Measurements from ENCODE around the gene CAMSAP1.
"Not testable (repeated sequence)": the region's sequence is repeated elsewhere in the genome, so short reads cannot be mapped to it uniquely, and the experiment has no call there.

Gene CAMSAP1

GRCh38 chr9:135907431-135908092 is at the start of gene CAMSAP1:
TSS of gene CAMSAP1 (minus strand) at chr9:135907546. CDS start at chr9:135907159, 387 bp downstream.
- H3K36me3 Mint-ChIP-seq (ENCODE audit: low read depth) = peaks cover 78% of the 10 kb centered on the region
- peaks cover 63% of the 10 kb centered on the region for H3K9me3 Mint-ChIP-seq
- peak; percentile 97 for DNase-seq
- peak within 1 kb of the TSS; percentile 81 for H3K27ac Mint-ChIP-seq
- H3K27me3 Mint-ChIP-seq (ENCODE audit: low read depth, poor library complexity) = peaks cover 6% of the 10 kb centered on the region
- H3K4me3 Mint-ChIP-seq = peak within 1 kb of the TSS; percentile 90
- TF ChIP-seq CTCF (IDR thresholded peaks at IDR 0.05) = no peak
- H3K4me1 Mint-ChIP-seq = peaks cover 52% of the 10 kb centered on the region

GRCh38 chr9:135956802-135957174 is 49.4 kb upstream of the CAMSAP1 start:
- Mint-ChIP-seq H3K36me3 (ENCODE audit: low read depth) (peaks cover 15% of the 10 kb centered on the region), H3K4me1 (peaks cover 60% of the 10 kb centered on the region), H3K27me3 (ENCODE audit: low read depth, poor library complexity) (peaks cover 8% of the 10 kb centered on the region), H3K9me3 (no peaks in the 10 kb centered on the region), H3K27ac (no peak overlapping the region), H3K4me3 (no peak overlapping the region)
- no peak for TF ChIP-seq CTCF (IDR thresholded peaks at IDR 0.05)
- no peak for DNase-seq

GRCh38 chr9:135955934-135956801 is 48.8 kb upstream of the CAMSAP1 start:
- peaks cover 56% of the 10 kb centered on the region for H3K4me1 Mint-ChIP-seq
- no peak for DNase-seq
- H3K9me3 Mint-ChIP-seq = no peaks in the 10 kb centered on the region
- H3K27me3 Mint-ChIP-seq (ENCODE audit: low read depth, poor library complexity) = peaks cover 3% of the 10 kb centered on the region
- peaks cover 15% of the 10 kb centered on the region for H3K36me3 Mint-ChIP-seq (ENCODE audit: low read depth)
- peak overlapping the region; percentile 79 for H3K27ac Mint-ChIP-seq
- no peak overlapping the region for H3K4me3 Mint-ChIP-seq
- no peak for TF ChIP-seq CTCF (IDR thresholded peaks at IDR 0.05)

- DNase-seq = no peak
- Mint-ChIP-seq H3K27me3 (ENCODE audit: low read depth, poor library complexity) (no peaks in the 10 kb centered on the region), H3K4me1 (peaks cover 73% of the 10 kb centered on the region), H3K9me3 (no peaks in the 10 kb centered on the region), H3K36me3 (ENCODE audit: low read depth) (peaks cover 40% of the 10 kb centered on the region), H3K4me3 (peak overlapping the region; percentile 25), H3K27ac (peak overlapping the region; percentile 94)
- TF ChIP-seq CTCF (IDR thresholded peaks at IDR 0.05) = no peak
Observed at GRCh38 chr9:135952664-135953206, 45.4 kb upstream of the CAMSAP1 start.

GRCh38 chr9:135951889-135952663 is 44.7 kb upstream of the CAMSAP1 start:
- no peaks in the 10 kb centered on the region for H3K9me3 Mint-ChIP-seq
- peak overlapping the region; percentile 94 for H3K27ac Mint-ChIP-seq
- peaks cover 44% of the 10 kb centered on the region for H3K36me3 Mint-ChIP-seq (ENCODE audit: low read depth)
- peaks cover 73% of the 10 kb centered on the region for H3K4me1 Mint-ChIP-seq
- H3K4me3 Mint-ChIP-seq = peak overlapping the region; percentile 58
- peak; percentile 56 for DNase-seq
- no peaks in the 10 kb centered on the region for H3K27me3 Mint-ChIP-seq (ENCODE audit: low read depth, poor library complexity)
- no peak for TF ChIP-seq CTCF (IDR thresholded peaks at IDR 0.05)

- not testable (repeated sequence) for DNase-seq; H3K4me3 Mint-ChIP-seq; H3K9me3 Mint-ChIP-seq; H3K27ac Mint-ChIP-seq; H3K27me3 Mint-ChIP-seq (ENCODE audit: low read depth, poor library complexity)
- peaks cover 44% of the 10 kb centered on the region for H3K36me3 Mint-ChIP-seq (ENCODE audit: low read depth)
- H3K4me1 Mint-ChIP-seq = peaks cover 66% of the 10 kb centered on the region
Observed at GRCh38 chr9:135951310-135951709, 44.0 kb upstream of the CAMSAP1 start.

GRCh38 chr9:135950841-135951240 is 43.5 kb upstream of the CAMSAP1 start:
- not testable (repeated sequence) for H3K9me3 Mint-ChIP-seq; H3K27me3 Mint-ChIP-seq (ENCODE audit: low read depth, poor library complexity); H3K4me3 Mint-ChIP-seq; DNase-seq; H3K27ac Mint-ChIP-seq
- Mint-ChIP-seq H3K36me3 (ENCODE audit: low read depth) (peaks cover 49% of the 10 kb centered on the region), H3K4me1 (peaks cover 62% of the 10 kb centered on the region)

All from nephron progenitor cell (in vitro differentiated cells).